GM10266 (cell line): ENCODE data around the gene CRAT.

Experiments
- DNase-seq: peaks from one replicate; pipeline ENCODE4 v3.0.0; 2012; ENCODE audit errors: extremely low spot score
- CTCF ChIP-seq: IDR thresholded peaks from 2 replicates; pipeline ENCODE4 v1.5.1; 2012; ENCODE audit warnings: mild to moderate bottlenecking, low read depth; ENCODE audit not compliant: control insufficient read depth, insufficient read depth; ENCODE audit errors: missing control alignments

The CRAT gene

DNA sequence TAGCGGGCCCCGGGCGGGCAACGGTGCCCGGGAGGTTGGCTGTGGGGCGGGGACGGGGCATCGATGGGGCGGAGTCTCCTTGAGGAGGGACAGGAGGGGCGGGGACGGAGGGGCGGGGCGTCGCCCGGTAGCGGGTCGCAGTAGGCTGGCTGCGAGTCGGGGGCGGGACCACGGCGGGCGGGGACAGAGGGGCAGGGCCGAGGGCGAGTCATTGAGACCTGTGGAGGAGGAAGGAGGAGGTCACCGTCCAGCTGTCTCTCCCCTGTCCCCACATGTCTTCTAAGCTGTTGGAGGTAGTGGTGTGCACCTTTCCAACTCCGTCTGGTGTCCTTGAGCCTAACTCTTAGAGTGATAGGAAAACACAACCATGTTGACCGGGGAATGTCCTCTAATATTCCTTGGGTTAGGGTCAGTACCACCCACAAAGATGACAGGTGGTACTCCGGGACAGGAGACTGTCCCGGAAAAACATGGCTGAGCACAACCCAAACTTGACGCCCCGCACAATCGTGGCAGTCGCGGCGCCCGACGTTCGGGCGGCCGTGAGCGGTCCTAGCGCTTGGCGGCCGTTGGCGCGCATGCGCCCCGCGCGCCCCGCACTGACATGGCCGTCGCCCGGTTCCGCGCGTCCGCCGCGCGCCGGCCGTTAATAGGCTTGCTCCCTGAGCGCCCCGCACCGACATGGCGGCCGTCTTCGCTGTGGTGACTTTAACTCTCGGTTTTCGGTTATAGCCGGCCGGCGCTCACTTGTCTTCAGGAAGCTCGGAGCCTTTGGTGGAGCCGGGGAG, at the start of gene CRAT, which contains the start of gene PTPA:
TSS of gene CRAT (minus strand) at position 54 of the 788 bp plus-strand sequence. CDS start 284 bp downstream, outside the sequence.
TSS of gene PTPA (plus strand) at position 676 of the 788 bp plus-strand sequence. CDS start 186 bp downstream, outside the sequence.
- DNase-seq: peak; percentile 100
- no peak for TF ChIP-seq CTCF

DNA sequence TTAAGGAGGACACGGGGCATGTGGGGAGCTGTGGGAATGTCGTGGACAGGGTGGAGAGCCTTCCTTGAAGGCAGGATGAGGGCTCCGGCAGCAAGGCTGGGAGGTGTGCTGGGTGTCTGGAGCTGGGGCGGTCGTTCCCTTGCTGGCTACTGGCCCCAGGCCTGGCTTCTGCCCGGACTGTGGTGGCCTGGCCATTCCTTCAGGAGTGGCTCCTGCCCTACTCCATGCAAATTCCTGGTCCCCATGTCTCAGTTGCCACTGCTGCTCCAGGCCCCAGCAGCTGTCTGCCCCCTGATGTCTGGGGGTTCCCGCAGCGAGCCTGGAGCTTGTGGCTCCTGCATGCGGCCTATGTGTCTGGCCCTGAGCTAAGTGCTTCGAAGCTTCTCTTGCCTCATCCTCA, 45.6 kb upstream of the CRAT start:
- DNase-seq: no peak
- TF ChIP-seq CTCF: no peak

- DNase-seq: no peak
- no peak for TF ChIP-seq CTCF
Measured at GRCh38 chr9:129154866-129155477, 44.4 kb upstream of the CRAT start.

DNA sequence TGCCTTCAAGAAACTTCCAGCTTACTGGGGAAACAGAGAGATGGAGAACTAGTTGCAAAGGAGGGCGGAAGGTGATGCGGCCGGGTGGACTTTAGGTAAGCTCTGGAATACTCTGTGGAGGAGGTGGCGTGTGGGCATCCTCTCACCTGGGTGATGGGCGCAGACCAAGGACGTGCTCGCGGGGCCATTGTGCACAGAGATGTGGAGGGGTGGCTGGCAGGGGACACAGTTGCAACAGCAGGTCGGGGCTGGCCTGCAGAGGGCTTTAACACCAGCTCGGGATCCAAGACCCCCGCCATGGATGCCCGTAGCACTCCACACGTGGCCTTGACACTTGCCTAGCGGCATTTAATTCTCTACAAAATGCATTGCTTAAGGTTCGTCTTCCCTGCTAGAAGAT, 40.9 kb upstream of the CRAT start:
- no peak for TF ChIP-seq CTCF
- DNase-seq: no peak

GRCh38 chr9:129150672-129151211, 40.1 kb upstream of the CRAT start:
- DNase-seq: no peak
- no peak for TF ChIP-seq CTCF

GRCh38 chr9:129150122-129150521, 39.5 kb upstream of the CRAT start:
- TF ChIP-seq CTCF: no peak
- DNase-seq: no peak

GRCh38 chr9:129149442-129149841, 38.8 kb upstream of the CRAT start:
- no peak for TF ChIP-seq CTCF
- DNase-seq: no peak
